ENCODE results near the gene CCDC38.

DNA sequence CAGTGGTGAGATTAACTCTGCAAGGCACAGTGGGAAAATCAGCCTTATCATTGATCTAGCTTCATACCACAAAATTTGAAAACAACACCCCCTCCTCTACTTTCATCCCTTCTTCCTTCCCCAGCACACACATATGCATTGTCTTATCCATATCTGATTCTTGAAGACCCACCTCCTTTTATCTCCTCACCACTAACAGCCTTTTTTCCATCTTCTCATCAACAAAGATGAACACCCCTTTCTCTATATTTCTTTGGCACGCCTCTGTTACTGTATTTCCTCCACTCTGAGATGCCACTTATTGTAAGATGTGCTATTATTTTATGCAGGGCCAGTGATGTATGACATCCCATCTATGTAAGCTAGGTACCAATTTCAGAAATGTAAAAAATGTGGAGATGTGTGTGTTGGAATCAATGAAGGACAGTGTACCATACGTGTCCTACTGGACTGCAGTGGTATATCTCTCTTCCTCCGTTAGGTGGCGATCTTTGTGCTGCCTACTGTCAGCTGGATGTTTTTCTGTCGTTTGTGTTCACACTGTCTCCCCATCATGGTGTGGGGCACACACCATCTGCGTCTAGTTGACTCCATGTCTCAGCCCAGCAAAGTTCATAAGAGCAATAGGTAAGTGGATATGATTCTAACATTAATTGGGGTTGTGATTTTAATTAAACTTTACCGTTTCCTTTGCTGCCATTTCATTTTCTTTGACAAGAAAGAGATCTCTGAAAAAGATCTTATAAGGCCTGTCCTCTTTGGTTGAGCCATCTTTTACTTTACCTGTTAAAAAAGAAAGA, 24.0 kb downstream of the CCDC38 start:
- TF ChIP-seq, protein P1, sequence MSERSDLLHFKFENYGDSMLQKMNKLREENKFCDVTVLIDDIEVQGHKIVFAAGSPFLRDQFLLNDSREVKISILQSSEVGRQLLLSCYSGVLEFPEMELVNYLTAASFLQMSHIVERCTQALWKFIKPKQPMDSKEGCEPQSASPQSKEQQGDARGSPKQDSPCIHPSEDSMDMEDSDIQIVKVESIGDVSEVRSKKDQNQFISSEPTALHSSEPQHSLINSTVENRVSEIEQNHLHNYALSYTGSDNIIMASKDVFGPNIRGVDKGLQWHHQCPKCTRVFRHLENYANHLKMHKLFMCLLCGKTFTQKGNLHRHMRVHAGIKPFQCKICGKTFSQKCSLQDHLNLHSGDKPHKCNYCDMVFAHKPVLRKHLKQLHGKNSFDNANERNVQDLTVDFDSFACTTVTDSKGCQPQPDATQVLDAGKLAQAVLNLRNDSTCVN (CRISPR knock-in tag; IDR thresholded peaks at IDR 0.05): no peak
- peak; percentile 42 to 76 for TF ChIP-seq RAD21 (CRISPR knock-in tag; conservative IDR thresholded peaks at IDR 0.05 in 1 of 2, IDR thresholded peaks at IDR 0.05 in 1 of 2)
- TF ChIP-seq ZNF143 (CRISPR knock-in tag; IDR thresholded peaks at IDR 0.05): no peak
- TF ChIP-seq FUS (optimal IDR thresholded peaks at IDR 0.05; ENCODE audit: low read depth, low read length): no peak
- TF ChIP-seq NR1H2 (CRISPR knock-in tag; IDR thresholded peaks at IDR 0.05): no peak
- TF ChIP-seq MXI1 (IDR thresholded peaks at IDR 0.05; ENCODE audit: low read depth, low read length): no peak
- no peak for TF ChIP-seq ZBTB17 (CRISPR knock-in tag; IDR thresholded peaks at IDR 0.05)
- TF ChIP-seq, protein P2, sequence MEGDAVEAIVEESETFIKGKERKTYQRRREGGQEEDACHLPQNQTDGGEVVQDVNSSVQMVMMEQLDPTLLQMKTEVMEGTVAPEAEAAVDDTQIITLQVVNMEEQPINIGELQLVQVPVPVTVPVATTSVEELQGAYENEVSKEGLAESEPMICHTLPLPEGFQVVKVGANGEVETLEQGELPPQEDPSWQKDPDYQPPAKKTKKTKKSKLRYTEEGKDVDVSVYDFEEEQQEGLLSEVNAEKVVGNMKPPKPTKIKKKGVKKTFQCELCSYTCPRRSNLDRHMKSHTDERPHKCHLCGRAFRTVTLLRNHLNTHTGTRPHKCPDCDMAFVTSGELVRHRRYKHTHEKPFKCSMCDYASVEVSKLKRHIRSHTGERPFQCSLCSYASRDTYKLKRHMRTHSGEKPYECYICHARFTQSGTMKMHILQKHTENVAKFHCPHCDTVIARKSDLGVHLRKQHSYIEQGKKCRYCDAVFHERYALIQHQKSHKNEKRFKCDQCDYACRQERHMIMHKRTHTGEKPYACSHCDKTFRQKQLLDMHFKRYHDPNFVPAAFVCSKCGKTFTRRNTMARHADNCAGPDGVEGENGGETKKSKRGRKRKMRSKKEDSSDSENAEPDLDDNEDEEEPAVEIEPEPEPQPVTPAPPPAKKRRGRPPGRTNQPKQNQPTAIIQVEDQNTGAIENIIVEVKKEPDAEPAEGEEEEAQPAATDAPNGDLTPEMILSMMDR (IDR thresholded peaks at IDR 0.05 in 2 of 3, conservative IDR thresholded peaks at IDR 0.05 in 1 of 3; ENCODE audit: insufficient read depth in 2 of 3, low read depth in 1 of 3, low read length in 3 of 3): peak; percentile 64 to 75 (median 75)
- TF ChIP-seq ZNF41 (CRISPR knock-in tag; conservative IDR thresholded peaks at IDR 0.05): no peak
